Left renal pelvis (tissue), 4 donors: ENCODE data around the gene OR2L3. TPM values are rescaled to one million over a fixed set of nuclear protein-coding genes. Genes with fewer than 3 reads are reported as not detected.
"Not testable (repeated sequence)": the region's sequence is repeated elsewhere in the genome, so short reads cannot be mapped to it uniquely, and the experiment has no call there.

Experiments used
- DNase-seq, 4 donors: peaks; one replicate each; pipeline ENCODE4 v3.0.0-alpha.2; 2013; ENCODE audit warnings: low read depth in 4 of 4, low spot score in 3 of 4
- polyA plus RNA-seq, 4 donors: library from polyadenylated mRNA; unstranded; fragments of 120-200 nt; gene quantifications; one replicate each; pipeline ENCODE4 v1.2.1, GENCODE V29; 2013; ENCODE audit not compliant: insufficient read length in 4 of 4

Gene OR2L3, protein sequence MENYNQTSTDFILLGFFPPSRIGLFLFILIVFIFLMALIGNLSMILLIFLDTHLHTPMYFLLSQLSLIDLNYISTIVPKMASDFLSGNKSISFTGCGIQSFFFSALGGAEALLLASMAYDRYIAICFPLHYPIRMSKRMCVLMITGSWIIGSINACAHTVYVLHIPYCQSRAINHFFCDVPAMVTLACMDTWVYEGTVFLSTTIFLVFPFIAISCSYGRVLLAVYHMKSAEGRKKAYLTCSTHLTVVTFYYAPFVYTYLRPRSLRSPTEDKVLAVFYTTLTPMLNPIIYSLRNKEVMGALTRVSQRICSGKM
- not detected for polyA plus RNA-seq

DNA sequence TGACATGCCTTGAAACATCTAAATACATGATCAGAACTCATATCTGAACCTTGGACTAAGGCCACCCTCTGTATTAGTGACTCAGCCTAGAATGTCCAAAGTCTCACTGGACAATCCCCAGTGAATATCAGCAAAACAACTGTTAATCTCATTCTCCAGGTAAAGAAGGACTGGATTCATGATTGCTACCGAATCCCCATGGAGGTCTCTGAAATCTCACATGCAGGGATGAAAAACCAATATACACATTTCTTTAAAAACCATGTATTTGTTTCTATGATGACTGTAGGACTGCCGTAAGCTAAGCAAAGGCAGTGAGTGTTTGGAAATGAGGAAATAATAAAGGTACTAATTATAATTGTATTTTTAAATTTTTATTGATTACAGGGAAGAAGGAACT is at the start of gene OR2L3:
Gene OR2L3 (plus strand): TSS at position 301 of the 400 bp plus-strand sequence. CDS start 13,846 bp downstream, outside the sequence.
- DNase-seq: no peak

DNA sequence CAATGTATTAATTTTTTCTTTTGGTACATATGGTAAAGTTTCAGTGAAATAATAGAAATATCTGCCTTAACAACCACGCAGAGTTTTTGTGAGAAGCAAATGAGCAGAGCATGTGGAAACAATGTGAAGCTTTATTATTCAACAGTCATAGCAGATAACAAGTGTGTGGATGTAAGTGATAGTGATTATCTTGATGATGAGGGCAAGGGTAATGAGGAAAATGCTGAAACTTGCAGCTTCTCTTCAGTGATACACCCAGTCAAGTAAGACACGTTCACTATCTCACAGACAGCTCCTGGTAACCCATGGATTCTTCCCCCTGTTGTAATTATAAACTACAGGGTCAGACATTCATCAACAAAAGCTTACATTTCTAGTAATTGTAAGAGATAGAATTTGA is 47.8 kb upstream of the OR2L3 start:
- no peak for DNase-seq

DNA sequence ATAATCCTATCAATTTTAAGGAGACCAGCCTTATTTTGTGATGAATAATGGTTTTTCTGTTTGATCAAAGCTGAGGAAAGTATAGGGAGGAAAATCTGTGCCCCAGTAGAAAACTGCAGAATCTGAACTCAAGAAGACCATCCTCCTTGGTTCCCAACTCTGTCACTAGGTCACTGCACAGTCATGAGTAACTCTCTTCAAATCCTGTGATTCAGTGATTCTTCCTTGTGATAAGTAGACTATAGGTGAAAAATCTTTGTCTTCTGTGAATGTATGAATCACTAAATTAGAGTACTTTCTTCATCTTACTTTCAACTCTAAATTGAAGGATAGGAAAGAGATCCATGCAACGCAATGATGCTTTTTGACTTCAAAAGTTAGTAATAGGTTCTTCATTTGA is 46.5 kb upstream of the OR2L3 start:
- no peak for DNase-seq

DNA sequence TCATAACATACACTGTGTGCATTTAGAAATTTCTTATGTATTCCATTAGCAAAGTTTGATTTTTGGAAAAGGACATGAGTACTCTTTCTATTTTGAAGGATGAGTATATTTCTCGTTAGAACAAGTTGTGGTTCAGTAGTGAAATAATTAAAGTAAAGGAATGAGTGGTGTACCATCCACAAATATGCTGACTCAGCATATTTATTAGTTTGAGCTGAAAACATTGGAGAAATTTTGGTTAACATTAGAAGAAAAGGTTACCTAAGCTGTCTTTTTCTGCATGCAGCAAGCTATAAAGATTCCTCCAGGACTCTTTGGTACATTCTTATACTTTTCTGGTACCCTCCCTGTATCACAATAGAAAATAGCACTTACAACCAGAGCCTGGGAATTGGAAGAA is 38.9 kb upstream of the OR2L3 start:
- no peak for DNase-seq

DNA sequence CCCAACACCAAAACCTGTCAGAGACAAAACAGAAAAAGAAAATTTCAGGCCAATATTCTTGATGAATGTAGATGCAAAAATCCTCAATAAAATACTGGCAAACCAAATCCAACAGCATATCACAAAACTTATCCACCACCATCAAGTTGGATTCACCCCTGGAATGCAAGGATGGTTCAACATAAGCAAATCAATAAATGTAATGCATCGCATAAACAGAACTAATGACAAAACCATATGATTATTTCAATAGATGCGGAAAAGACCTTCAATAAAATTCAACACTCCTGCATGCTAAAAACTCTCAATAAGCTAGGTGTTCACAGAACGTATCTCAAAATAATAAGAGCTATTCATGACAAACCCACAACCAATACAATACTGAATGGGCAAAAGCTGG is 37.0 kb upstream of the OR2L3 start:
- DNase-seq: no peak

DNA sequence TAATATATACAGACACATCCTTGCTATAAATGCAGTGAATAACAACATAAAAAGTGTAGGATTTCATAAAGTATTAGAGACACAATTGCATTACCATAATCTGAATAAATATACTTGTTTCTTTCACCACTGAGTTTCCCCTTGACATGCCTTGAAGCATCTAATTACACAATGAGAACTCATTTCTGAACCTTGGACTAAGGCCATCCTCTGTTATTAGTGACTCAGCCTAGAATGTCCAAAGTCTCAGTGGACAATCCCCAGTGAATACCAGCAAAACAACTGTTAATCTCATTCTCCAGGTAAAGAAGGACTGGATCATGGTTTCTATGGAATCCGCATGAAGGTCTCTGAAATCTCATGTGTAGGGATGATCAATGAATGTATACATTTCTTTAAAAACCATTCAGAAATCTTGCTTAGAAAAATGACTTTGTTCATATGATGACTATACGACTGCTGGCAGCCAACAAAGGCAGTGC is 33.4 kb upstream of the OR2L3 start, which contains the start of gene OR2L5:
Gene OR2L5 (plus strand): TSS at position 432 of the 482 bp plus-strand sequence. CDS start 8,288 bp downstream, outside the sequence.
- DNase-seq: no peak

DNA sequence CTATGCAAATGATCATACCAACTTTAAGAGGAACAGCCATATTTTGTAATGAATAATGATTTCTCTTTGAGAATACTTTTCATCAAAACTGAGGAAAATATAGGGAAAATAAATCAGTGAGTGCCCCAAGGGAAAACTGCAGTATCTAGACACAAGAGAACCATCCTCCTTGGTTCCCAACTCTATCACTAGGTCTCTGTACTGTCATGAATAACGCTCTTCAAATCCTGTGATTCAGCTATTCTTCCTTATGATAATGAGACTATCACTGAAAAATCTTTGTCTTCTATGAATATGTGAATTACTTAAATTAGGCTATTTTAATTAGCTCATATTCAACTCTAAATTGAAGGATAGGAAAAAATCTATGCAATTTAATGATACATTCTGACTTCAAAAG is 30.8 kb upstream of the OR2L3 start:
- DNase-seq: no peak

DNA sequence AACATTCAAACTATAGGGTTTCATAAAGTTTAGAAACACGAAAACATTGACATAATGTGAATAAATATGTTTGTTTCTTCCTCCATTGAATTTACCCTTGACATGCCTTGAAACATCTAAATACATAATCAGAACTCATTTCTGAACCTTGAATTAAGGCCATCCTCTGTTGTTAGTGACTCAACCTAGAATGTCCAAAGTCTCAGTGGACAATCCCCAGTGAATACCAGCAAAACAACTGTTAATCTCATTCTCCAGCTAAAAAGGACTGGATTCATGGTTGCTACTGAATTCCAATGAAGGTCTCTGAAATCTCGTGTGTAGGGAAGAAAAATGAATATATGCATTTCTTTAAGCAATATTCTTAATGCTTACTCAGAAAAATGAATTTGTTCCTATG is 16.9 kb upstream of the OR2L3 start, which contains the start of gene OR2L2:
Gene OR2L2 (plus strand): TSS at position 301 of the 400 bp plus-strand sequence. CDS start 8,198 bp downstream, outside the sequence.
- DNase-seq: no peak

DNA sequence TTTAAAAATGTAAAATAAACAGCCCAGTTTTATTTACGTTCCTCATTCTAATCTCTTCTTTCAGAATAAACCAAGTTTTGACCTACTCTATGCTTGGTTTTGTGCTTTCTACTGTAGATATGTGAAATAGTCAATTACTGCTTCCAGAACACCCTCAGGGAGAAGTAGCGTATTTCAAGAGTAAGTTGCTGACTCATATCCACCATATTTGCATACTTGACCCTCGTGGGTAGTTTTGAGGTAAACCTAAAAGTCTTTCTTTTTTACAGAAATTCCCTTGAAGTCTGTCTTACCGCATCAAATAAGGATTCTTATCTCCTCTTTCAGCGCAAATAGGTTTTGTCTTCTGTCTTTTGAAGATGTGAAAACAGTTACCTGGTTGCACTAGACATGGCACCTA is 1.4 kb upstream of the OR2L3 start:
- no peak for DNase-seq

DNA sequence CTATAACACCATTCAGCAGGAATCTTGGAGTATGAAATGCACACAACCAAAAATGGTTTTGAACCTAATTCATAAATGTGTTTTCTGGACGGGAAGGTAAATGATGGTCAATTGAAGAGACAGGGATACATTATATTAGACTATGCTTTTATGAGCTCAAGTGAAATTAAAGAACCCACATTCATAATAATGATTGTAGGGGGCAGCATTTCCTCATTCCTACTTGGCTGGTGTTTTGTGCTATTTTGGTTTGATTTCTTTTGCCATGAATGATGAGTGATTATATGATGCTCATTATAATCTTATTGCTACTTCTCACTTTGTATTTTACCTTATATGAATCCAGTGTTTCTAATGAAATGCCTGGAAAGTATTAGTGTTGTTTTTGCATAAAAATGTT is 372 bp downstream of the OR2L3 start:
- DNase-seq: no peak

DNA sequence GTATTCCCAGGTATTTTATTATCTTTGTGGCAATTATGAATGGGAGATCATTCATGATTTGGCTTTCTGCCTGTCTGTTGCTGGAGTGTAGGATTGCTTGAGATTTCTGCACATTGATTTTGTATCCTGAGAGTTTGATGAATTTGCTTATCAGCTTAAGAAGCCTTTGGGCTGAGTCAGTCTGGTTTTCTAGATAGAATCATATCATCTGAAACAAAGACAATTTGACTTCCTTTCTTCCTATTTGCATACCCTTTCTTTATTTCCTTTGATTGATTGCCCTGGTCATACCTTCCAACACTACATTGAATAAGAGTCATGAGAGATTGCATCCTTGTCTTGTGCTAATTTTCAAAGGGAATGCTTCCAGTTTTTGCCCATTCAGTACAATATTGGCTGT is 8.0 kb downstream of the OR2L3 start:
- no peak for DNase-seq

DNA sequence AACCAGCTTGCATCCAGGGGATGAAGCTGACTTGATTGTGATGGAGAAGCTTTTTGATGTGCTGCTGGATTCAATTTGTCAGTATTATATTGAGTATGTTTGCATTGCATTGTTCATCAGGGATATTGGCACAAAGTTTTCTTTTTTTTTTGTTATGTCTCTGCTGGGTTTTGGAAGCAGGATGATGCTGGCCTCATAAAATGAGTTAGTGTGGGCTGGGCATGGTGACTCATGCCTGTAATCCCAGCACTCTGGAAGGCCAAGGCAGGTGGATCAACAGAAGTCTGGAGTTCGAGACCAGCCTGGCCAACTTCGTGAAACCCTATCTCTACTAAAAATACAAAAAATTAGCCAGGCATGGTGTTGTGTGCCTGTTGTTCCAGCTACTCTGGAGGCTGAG is 8.6 kb downstream of the OR2L3 start:
- no peak for DNase-seq

DNA sequence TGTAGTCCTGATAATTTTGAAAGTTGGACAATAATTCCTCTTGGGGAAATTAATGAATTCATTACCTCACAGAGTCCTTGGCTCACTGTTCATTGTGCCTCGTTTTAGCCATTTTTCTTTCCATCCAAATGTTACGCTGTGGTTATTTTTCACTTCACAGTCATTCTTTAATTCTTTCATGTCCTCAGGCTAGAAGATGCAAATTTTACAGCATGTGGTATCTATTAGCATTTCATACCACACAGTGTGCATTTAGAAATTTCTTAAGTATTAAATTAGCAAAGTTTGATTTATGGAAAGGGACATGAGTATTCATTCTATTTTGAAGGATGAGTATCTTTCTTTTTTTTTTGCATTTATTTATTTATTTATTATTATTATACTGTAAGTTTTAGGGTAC is 18.4 kb downstream of the OR2L3 start:
- no peak for DNase-seq

DNA sequence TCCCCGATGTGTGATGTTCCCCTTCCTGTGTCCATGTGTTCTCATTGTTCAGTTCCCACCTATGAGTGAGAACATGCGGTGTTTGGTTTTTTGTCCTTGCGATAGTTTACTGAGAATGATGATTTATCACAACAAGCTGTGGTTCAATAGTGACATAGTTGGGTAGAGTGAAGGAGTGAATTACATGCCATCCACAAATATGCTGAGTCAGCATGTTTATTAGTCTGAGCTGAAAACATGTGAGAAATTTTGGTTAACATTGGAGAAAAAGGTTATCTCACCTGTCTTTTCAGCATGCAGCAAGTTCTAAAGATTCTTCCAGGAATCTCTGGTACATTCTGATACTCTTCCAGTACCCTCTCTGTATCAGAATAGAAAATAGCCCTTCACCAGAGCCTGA is 19.0 kb downstream of the OR2L3 start:
- DNase-seq: no peak

DNA sequence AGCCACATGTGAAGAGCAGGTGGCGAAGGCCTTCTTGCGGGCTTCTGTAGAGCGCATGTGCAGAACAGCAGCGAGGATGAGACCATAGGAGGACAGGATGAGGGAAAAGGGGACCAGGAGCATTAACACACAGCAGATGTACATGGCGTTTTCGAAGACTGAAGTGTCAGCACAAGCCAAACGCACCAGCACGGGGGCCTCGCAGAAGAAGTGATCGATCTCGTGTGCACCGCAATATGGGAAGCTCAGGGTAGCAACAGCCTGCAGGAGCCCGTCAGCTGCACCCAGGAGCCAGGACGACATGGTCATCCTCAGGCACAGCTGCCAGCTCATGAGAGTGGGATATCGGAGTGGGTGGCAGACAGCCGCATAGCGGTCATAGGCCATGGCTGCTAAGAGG is 37.2 kb downstream of the OR2L3 start:
- DNase-seq: not testable (repeated sequence)

DNA sequence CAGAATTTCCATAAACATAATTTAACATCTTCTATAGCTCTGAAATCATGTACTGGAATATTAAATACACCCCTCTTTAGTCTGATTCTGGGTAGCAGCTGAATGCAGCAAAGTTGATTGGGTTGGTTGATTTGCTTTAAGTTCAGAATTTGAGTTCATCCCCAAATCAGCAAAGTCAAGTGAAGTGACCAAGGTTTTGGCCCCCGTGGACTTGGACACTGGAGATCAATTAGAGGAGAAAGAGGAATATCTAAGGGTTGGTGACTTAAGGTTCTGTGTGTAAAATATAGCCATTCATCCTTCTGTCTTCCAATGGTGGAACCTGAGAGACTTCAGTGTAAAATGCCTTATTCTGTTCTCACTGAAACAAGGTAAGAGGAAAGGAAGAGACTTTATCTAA is 48.2 kb downstream of the OR2L3 start, which contains the start of gene OR2L13:
Gene OR2L13 (plus strand): TSS at position 301 of the 400 bp plus-strand sequence. CDS start 4,192 bp downstream, outside the sequence.
- DNase-seq: no peak

DNA sequence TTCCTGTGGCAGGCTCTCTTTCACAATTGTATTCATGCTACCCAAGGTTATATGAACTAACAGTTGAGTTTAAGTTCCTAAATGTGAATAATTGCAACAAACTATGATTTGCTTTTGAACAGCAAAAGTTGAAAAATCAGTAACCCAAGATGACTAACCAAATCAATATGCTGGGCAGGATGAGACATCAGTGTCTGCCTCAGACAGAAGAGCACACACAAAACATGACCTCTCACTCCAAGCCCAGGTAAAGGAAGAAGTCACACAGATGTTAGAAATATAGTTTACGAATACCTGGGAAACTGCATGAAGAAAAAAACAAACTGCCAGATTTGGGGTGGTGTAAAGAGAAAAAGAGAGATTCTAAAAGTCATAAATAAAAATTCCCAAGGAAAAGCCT is 51.9 kb downstream of the OR2L3 start:
- DNase-seq: no peak

DNA sequence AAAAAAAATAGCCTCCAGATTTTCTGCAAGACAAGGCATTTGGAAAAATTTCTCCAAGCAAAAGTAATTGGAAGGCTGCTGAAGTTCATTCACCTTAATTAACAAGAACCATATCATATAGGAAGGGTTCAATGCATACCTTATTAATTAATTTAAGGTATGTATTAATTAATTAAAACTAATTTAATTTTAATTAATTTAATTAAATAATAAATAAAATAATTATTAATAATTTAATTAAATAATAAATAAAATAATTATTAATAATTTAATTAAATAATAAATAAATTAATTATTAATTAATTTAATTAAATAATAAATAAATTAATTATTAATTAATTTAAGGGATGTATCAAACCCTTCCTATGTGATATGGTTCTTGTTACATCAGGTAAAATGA is 56.2 kb downstream of the OR2L3 start:
- no peak for DNase-seq

DNA sequence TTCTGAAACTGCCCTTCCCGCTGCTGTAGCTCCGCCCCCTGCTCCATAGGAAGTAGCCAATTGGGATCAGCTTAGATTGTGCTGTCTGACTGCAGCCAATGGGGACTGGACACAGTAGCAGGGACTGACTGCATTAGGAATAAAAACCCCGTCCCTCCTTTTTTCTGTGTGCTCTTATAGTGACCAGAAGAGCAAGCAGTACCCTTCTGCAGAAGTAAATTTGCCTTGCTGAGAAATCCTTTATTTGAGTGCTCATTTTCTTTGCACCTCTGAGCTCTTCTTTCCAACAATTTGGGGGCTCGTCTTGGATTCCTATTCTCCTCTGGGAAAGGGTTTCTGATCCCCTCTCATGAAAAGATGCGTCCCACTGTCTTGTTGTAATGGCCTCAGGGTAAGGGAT is 64.5 kb downstream of the OR2L3 start:
- DNase-seq: no peak
